VCaP (cell line): ENCODE measurements around the gene DHRSX.
"Not testable (repeated sequence)": the region's sequence is repeated elsewhere in the genome, so short reads cannot be mapped to it uniquely, and the experiment has no call there.

Experiments
- H3K27ac ChIP-seq: fragments of 450-650 bp; 2 replicates; pipeline ENCODE4 v1.5.1; 2017
- TF ChIP-seq, protein P1 (sequence below): fragments of 450-650 bp; conservative IDR thresholded peaks from 2 replicates; pipeline ENCODE4 v1.5.1; 2017; ENCODE audit warnings: mild to moderate bottlenecking, moderate library complexity

Gene DHRSX

GRCh38 chrX:2320089-2320488, 180.7 kb downstream of the DHRSX start:
- TF ChIP-seq, protein P1, sequence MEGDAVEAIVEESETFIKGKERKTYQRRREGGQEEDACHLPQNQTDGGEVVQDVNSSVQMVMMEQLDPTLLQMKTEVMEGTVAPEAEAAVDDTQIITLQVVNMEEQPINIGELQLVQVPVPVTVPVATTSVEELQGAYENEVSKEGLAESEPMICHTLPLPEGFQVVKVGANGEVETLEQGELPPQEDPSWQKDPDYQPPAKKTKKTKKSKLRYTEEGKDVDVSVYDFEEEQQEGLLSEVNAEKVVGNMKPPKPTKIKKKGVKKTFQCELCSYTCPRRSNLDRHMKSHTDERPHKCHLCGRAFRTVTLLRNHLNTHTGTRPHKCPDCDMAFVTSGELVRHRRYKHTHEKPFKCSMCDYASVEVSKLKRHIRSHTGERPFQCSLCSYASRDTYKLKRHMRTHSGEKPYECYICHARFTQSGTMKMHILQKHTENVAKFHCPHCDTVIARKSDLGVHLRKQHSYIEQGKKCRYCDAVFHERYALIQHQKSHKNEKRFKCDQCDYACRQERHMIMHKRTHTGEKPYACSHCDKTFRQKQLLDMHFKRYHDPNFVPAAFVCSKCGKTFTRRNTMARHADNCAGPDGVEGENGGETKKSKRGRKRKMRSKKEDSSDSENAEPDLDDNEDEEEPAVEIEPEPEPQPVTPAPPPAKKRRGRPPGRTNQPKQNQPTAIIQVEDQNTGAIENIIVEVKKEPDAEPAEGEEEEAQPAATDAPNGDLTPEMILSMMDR: no peak
- no peak overlapping the region for H3K27ac ChIP-seq

DNA sequence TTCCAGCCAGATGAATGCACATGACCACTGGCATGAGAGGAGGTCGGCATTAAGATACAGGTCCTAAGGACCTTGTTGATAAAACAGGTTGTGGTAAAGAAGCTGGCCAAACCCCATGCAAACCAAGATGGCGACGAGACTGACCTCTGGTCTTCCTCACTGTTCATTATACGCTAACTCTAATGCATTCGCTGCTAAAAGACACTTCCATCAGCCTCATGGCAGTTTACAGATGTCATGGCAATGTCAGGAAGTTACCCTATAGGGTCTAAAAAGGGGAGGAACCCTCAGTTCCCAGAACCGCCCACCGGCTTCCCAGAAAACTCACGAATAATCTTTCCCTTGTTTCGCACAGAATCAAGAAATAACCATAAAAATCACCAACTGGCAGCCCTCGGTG, 182.4 kb downstream of the DHRSX start:
- H3K27ac ChIP-seq: no peak overlapping the region

GRCh38 chrX:2317527-2318055, 183.2 kb downstream of the DHRSX start:
- H3K27ac ChIP-seq: no peak overlapping the region
- TF ChIP-seq, protein P1: no peak

More for the DNA sequence above, 182.4 kb downstream of the DHRSX start:
- TF ChIP-seq, protein P1: no peak

- TF ChIP-seq, protein P1: no peak
- H3K27ac ChIP-seq: no peak overlapping the region
Observed at GRCh38 chrX:2316534-2316933, 184.2 kb downstream of the DHRSX start.

DNA sequence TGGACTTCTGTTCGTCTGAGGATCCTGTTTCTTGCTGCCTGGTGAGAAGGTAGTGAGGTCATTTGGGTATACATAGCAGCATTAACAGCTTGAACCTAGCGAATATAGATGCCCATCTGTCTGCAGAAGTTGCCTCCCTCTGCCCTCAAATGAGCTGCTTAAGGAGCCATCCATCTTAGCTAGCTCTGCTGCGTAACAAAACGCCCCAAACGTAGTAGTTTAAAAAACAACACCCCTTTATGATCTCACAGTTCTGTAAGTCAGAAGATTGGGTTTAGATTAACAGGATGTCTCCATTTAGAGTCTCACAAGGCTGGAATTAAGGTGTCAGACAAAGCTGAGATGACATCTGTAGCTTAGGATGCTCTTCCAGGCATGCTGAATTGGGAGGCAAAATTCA, 185.3 kb downstream of the DHRSX start:
- TF ChIP-seq, protein P1: no peak
- H3K27ac ChIP-seq: no peak overlapping the region

GRCh38 chrX:2314831-2315365, 185.9 kb downstream of the DHRSX start:
- H3K27ac ChIP-seq: no peak overlapping the region
- TF ChIP-seq, protein P1: no peak

DNA sequence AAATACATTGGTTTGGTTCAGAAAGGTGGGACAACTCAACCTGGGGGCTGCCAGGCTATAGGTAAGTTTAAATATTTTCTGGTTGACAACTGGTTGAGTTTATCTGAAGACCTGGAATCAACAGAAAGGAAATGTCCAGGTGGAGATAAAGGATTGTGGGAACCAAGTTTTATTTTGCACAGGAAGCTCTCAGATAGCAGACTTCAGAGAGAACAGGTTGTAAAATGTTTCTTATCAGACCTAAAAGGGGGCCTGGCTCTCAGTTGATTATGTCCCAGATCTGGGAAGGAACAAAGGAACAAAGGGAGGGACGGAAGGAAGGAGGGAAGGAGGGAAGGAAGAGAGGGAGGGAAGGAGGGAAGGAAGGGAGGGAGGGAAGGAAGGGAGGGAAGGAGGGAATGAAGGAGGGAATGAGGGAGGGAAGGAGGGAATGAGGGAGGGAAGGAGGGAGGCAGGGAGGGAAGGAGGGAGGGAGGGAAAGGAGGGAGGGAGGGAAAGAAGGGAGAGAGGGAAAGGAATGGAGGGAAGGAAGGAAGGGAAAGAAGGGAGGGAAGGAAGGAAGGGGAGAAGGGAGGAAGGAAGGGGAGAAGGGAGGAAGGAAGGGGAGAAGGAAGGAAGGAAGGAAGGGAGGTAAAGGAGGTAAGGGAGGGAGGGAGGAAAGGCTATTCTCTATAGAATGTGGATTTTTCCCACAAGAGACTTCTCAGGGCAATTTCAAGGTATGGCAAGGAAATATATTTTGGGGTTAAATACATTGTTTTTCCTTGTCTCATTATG, 186.7 kb downstream of the DHRSX start:
- TF ChIP-seq, protein P1: no peak
- H3K27ac ChIP-seq: no peak overlapping the region

DNA sequence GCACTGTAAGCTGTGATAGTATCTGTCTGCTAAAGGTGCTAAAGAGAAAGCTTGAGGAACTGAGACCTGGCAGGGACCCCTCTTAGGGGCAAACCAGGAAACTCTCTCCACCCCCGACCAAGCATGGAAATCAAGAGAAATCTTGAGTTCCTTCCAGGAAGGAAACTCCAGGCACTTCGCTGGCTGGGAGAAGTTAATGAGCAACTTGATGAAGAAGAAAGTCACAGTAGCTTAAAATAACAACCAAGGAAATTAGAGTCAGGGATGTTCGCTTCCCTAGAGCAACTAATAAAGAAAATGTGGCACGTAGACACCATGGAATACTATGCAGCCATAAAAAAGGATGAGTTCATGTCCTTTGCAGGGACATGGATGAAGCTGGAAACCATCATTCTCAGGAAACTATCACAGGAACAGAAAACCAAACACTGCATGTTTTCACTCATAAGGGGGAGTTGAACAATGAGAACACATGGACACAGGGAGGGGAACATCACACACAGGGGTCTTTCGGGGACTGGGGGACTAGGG, 188.7 kb downstream of the DHRSX start:
- not testable (repeated sequence) for H3K27ac ChIP-seq
